GM11168 (cell line): ENCODE data around the gene RCSD1.

Experiments used
- in situ Hi-C: fragments of 300-500 bp; cut with MboI; formaldehyde crosslinking; loops from one replicate; pipeline ENCODE4 v1.12.0; 2022; ENCODE audit warnings: low sequenced_read_pairs; ENCODE audit not compliant: unreplicated experiment

RCSD1 gene

GRCh38 chr1:167617153-167618147, 12.6 kb upstream of the RCSD1 start:
- in situ Hi-C loops = no loop called here

GRCh38 chr1:167618366-167618765, 11.7 kb upstream of the RCSD1 start:
- in situ Hi-C loops = no loop called here

- in situ Hi-C loops = no loop called here
These were observed 11.2 kb upstream of the RCSD1 start for GRCh38 chr1:167618789-167619188.

GRCh38 chr1:167620002-167620401, 10.0 kb upstream of the RCSD1 start:
- in situ Hi-C loops = no loop called here

GRCh38 chr1:167621780-167622313, 8.2 kb upstream of the RCSD1 start:
- in situ Hi-C loops = no loop called here

- in situ Hi-C loops = no loop called here
These were observed 6.1 kb upstream of the RCSD1 start for GRCh38 chr1:167623951-167624350.

- in situ Hi-C loops = no loop called here
These were observed 4.8 kb upstream of the RCSD1 start for GRCh38 chr1:167625040-167625823.

- in situ Hi-C loops = no loop called here
These were observed 2.5 kb upstream of the RCSD1 start for GRCh38 chr1:167627615-167627864.

GRCh38 chr1:167627865-167628641, 2.0 kb upstream of the RCSD1 start:
- in situ Hi-C loops = no loop called here

GRCh38 chr1:167628741-167629515, 1.1 kb upstream of the RCSD1 start:
- in situ Hi-C loops = no loop called here

- in situ Hi-C loops = no loop called here
These were observed 745 bp downstream of the RCSD1 start for GRCh38 chr1:167630568-167631385.

GRCh38 chr1:167631386-167631935, 1.4 kb downstream of the RCSD1 start:
- in situ Hi-C loops = no loop called here

- in situ Hi-C loops = no loop called here
These were observed 2.0 kb downstream of the RCSD1 start for GRCh38 chr1:167631936-167632614.

- in situ Hi-C loops = no loop called here
These were observed 3.4 kb downstream of the RCSD1 start for GRCh38 chr1:167633258-167633944.

- in situ Hi-C loops = no loop called here
These were observed 4.4 kb downstream of the RCSD1 start for GRCh38 chr1:167634435-167634834.

- in situ Hi-C loops = no loop called here
These were observed 5.2 kb downstream of the RCSD1 start for GRCh38 chr1:167635156-167635648.

GRCh38 chr1:167635941-167636340, 5.9 kb downstream of the RCSD1 start:
- in situ Hi-C loops = no loop called here
